Ishikawa (cell line): ENCODE measurements around the gene CACNA2D4.

Source experiments
- CEBPB ChIP-seq: IDR thresholded peaks from 2 replicates; pipeline ENCODE4 v1.6.1; 2012
- CREB1 ChIP-seq: IDR thresholded peaks from 2 replicates; pipeline ENCODE4 v1.6.1; 2012; ENCODE audit warnings: low read depth
- EGR1 ChIP-seq: IDR thresholded peaks from 2 replicates; pipeline ENCODE4 v1.6.1; 2012
- EP300 ChIP-seq: IDR thresholded peaks from 2 replicates; pipeline ENCODE4 v1.6.1; 2012; ENCODE audit warnings: borderline replicate concordance
- FOXM1 ChIP-seq: IDR thresholded peaks from 2 replicates; pipeline ENCODE4 v1.6.1; 2012; ENCODE audit warnings: low read depth, borderline replicate concordance
- NFIC ChIP-seq: IDR thresholded peaks from 2 replicates; pipeline ENCODE4 v1.6.1; 2012
- RAD21 ChIP-seq: IDR thresholded peaks from 2 replicates; pipeline ENCODE4 v1.6.1; 2012; ENCODE audit warnings: low read depth
- TAF1 ChIP-seq: IDR thresholded peaks from 2 replicates; pipeline ENCODE4 v1.6.1; 2012; ENCODE audit warnings: low read depth, mild to moderate bottlenecking
- TCF12 ChIP-seq: IDR thresholded peaks from 2 replicates; pipeline ENCODE4 v1.6.1; 2012; ENCODE audit warnings: low read depth
- TEAD4 ChIP-seq: IDR thresholded peaks from 2 replicates; pipeline ENCODE4 v1.6.1; 2012
- YY1 ChIP-seq: IDR thresholded peaks from 2 replicates; pipeline ENCODE4 v1.6.1; 2012; ENCODE audit warnings: low read depth
- ZBTB7A ChIP-seq: IDR thresholded peaks from 2 replicates; pipeline ENCODE4 v1.6.1; 2012; ENCODE audit warnings: low read depth
- TF ChIP-seq, protein P1 (sequence below): IDR thresholded peaks from 2 replicates; pipeline ENCODE4 v1.6.1; 2012
- TF ChIP-seq, protein P2 (sequence below): IDR thresholded peaks from 2 replicates; pipeline ENCODE4 v1.6.1; 2012
- TF ChIP-seq, protein P3 (sequence below): IDR thresholded peaks from 2 replicates; pipeline ENCODE4 v1.6.1; 2012; ENCODE audit warnings: low read depth, mild to moderate bottlenecking

Gene CACNA2D4

DNA sequence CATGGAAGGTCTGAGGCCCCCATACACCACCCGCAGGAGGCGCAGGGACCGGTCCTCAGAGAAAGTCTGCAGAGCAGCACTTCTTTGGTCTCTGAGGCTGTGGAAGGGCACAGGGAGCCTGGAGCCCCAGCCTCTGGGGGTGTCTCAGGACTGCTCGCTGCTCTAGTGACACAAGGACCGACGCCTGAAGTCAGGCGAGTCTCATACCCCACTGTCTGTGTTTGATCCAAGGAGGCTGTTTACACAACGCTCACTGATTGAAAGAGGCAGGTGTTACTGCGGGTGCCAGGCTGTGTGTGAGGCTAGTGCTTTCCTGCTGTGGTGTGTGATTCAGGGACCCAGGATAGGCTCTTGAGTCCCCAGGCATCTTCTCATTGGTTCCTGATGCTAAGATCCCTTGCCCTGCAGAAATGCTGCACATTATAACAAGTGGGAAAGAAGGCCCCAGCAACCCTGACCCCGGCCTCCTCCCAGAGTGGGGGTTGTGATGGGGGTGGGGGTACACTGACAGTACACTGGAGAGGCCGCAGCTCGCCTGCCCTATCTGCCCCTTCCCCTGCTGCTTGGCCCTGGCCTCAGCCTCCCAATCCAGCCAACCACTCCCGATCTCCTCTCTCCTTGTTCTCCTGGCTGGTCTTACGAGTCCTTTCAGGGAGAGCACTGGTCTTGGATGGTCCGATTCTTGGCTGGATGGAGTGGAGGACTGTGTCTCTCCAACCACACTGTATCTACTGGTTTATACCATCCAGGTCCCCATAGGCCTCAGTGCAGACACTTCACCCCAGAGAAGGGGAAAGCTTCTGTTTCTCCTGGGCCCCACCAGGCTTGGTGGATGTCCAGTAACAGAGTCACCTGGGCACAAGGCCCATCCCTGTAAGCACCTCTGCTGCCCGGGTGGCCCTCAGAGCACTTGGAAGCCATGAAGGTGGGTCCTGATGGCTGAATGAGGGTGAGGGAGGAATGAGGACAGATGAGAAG, 6.6 kb downstream of the CACNA2D4 start:
- TF ChIP-seq, protein P1, sequence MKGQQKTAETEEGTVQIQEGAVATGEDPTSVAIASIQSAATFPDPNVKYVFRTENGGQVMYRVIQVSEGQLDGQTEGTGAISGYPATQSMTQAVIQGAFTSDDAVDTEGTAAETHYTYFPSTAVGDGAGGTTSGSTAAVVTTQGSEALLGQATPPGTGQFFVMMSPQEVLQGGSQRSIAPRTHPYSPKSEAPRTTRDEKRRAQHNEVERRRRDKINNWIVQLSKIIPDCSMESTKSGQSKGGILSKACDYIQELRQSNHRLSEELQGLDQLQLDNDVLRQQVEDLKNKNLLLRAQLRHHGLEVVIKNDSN, result no peak

DNA sequence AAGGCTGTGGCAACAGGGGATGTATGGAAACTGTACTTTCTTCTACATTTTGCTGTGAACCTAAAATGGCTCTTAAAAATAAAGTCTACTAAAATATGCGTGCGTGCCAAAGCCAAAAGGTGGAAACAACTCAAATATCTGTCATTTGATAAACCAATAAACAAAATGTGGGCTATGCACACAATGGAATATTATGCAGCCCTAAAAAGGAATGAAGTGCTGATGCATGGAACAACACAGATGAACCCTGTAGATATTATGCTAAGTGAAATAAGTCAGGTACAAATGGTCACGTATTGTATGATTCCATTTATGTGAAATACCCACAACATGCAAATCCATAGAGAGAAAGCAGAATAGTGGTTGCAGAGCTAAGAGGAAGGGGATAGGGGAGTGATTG, 8.0 kb downstream of the CACNA2D4 start:
- TF ChIP-seq TEAD4, result no peak
- TF ChIP-seq, protein P2, sequence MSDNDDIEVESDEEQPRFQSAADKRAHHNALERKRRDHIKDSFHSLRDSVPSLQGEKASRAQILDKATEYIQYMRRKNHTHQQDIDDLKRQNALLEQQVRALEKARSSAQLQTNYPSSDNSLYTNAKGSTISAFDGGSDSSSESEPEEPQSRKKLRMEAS, result no peak
- no peak for TF ChIP-seq ZBTB7A
- no peak for TF ChIP-seq CEBPB
- no peak for TF ChIP-seq YY1
- no peak for TF ChIP-seq TCF12
- TF ChIP-seq EGR1, result no peak
- no peak for TF ChIP-seq TAF1

DNA sequence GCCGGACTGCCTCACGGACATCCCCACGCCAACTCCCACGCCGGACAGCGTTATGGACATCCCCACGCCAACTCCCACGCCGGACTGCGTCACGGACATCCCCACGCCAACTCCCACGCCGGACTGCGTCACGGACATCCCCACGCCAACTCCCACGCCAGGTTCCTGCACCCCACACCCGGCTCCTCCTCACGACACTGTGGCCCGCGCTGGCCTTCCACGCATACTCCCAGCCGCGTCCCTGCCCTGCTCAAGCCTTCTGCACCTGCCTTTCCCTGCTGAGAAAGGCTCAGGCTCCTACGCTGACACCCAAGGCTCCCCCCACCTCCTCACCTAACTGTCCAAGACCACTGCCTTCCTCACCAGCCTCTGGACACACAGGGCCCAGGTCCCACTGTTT, 9.7 kb downstream of the CACNA2D4 start:
- TF ChIP-seq CEBPB, result no peak
- no peak for TF ChIP-seq FOXM1
- TF ChIP-seq, protein P2, result no peak
- TF ChIP-seq, protein P3, sequence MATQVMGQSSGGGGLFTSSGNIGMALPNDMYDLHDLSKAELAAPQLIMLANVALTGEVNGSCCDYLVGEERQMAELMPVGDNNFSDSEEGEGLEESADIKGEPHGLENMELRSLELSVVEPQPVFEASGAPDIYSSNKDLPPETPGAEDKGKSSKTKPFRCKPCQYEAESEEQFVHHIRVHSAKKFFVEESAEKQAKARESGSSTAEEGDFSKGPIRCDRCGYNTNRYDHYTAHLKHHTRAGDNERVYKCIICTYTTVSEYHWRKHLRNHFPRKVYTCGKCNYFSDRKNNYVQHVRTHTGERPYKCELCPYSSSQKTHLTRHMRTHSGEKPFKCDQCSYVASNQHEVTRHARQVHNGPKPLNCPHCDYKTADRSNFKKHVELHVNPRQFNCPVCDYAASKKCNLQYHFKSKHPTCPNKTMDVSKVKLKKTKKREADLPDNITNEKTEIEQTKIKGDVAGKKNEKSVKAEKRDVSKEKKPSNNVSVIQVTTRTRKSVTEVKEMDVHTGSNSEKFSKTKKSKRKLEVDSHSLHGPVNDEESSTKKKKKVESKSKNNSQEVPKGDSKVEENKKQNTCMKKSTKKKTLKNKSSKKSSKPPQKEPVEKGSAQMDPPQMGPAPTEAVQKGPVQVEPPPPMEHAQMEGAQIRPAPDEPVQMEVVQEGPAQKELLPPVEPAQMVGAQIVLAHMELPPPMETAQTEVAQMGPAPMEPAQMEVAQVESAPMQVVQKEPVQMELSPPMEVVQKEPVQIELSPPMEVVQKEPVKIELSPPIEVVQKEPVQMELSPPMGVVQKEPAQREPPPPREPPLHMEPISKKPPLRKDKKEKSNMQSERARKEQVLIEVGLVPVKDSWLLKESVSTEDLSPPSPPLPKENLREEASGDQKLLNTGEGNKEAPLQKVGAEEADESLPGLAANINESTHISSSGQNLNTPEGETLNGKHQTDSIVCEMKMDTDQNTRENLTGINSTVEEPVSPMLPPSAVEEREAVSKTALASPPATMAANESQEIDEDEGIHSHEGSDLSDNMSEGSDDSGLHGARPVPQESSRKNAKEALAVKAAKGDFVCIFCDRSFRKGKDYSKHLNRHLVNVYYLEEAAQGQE, result no peak
- TF ChIP-seq YY1, result no peak
- no peak for TF ChIP-seq EGR1
- no peak for TF ChIP-seq RAD21
- TF ChIP-seq ZBTB7A, result no peak
- no peak for TF ChIP-seq TAF1
- TF ChIP-seq TEAD4, result no peak
- TF ChIP-seq TCF12, result no peak
- no peak for TF ChIP-seq CREB1
- TF ChIP-seq, protein P1, result no peak
- no peak for TF ChIP-seq EP300
- TF ChIP-seq NFIC, result no peak

DNA sequence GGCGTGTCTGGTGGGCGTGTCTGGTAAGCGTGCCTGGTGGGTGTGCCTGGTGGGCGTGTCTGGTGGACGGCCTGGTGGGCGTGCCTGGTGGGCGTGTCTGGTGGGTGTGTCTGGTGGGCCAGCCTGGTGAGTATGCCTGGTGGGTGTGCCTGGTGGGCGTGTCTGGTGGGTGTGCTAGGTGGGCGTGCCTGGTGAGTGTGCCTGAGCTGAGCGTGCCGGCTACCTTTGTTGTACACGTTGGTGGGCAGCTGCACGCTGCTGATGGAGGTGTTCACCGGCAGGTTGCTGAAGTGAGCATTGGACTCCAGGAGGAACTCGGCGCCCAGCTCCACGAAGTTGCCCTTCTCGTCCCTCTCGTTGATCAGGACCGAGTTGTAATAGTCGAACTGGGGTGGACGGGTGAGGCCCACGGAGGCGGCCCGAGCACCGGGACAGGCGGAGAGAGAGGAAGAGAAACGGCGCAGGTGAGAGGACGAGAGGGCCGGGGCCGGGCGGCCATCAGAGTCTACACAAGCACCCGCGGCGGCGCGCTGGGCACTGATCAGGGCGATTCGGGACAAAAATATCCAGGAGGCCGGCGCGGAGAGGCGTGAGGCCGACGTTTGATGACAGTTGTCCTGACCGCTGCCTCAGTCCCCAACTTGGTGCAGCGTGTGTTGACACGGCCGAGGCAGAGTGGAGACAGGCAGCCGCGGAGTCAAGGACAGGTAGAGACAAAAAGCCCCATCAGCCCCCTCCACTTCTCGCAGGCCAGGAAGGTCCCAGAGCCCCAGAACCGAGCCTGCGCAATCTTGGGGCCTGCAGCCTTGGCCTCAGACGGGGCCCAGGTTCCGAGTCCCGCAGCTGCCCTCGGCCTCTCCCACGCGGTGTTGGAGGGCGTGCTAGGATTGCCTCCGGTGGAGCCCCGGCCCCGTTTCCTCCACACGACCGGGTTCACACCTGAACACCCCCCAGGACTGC, 10.5 kb downstream of the CACNA2D4 start:
- TF ChIP-seq NFIC, result no peak
- TF ChIP-seq TCF12, result no peak
- TF ChIP-seq, protein P1, result 0 out of 2 replicates have a peak, but pooled peaks have one; percentile 6
- no peak for TF ChIP-seq EP300
- TF ChIP-seq TEAD4, result no peak
- TF ChIP-seq FOXM1, result no peak
- peak; percentile 29; the same call in 1 of the 2 replicates for TF ChIP-seq EGR1
- no peak for TF ChIP-seq RAD21
- no peak for TF ChIP-seq CREB1
- TF ChIP-seq ZBTB7A, result no peak
- TF ChIP-seq, protein P2, result peak; percentile 88
- TF ChIP-seq YY1, result 0 out of 2 replicates have a peak, but pooled peaks have one; percentile 49
- TF ChIP-seq, protein P3, result no peak
- no peak for TF ChIP-seq TAF1
- TF ChIP-seq CEBPB, result no peak
